Measurements from ENCODE around the gene SPTA1.

GRCh38 chr1:158579733-158580132 lies 106.8 kb downstream of the SPTA1 start, which contains the start of gene OR10X1:
- no peak for TF ChIP-seq EZH2phosphoT487 (IDR thresholded peaks at IDR 0.05; ENCODE audit: insufficient read depth, low read depth)
- no peak for TF ChIP-seq EZH2 (IDR thresholded peaks at IDR 0.05; ENCODE audit: insufficient read depth, poor library complexity, severe bottlenecking)
